ENCODE results near the gene BAIAP2L2.

GRCh38 chr22:38069372-38070249 is 40.9 kb downstream of the BAIAP2L2 start:
- TF ChIP-seq CTCF (IDR thresholded peaks at IDR 0.05; ENCODE audit: poor library complexity) (peak; percentile 52), EZH2phosphoT487 (IDR thresholded peaks at IDR 0.05; ENCODE audit: low read depth, severe bottlenecking, unreplicated experiment) (no peak), EZH2 (IDR thresholded peaks at IDR 0.05; ENCODE audit: borderline replicate concordance) (no peak)

All from hepatocyte (in vitro differentiated cells).